Breast epithelium (tissue), 4 donors: ENCODE results near the gene ELMOD1. TPM values are rescaled to one million over a fixed set of nuclear protein-coding genes. Genes with fewer than 3 reads are reported as not detected.

ENCODE experiments used
- DNase-seq, 2 donors: peaks; one replicate each; pipeline ENCODE4 v3.0.0-alpha.2; 2019; ENCODE audit warnings: low spot score in 2 of 2
- H3K27ac ChIP-seq, 2 donors: fragments of 200-600 bp; sonication (generic) in 1 of 2; one replicate each; pipeline ENCODE4 v1.5.1; 2016 to 2019; ENCODE audit warnings: mild to moderate bottlenecking in 1 of 2
- H3K27me3 ChIP-seq, 2 donors: fragments of 200-600 bp; sonication (generic) in 1 of 2; one replicate each; pipeline versions ENCODE4 v1.5.1 to v1.6.0; 2017 to 2019; ENCODE audit warnings: control low read depth in 1 of 2, mild to moderate bottlenecking in 1 of 2
- H3K36me3 ChIP-seq: fragments of 200-600 bp; one replicate; pipeline ENCODE4 v1.5.1; 2019
- H3K4me1 ChIP-seq, 2 donors: fragments of 200-600 bp; sonication (generic); one replicate each; pipeline ENCODE4 v1.5.1; 2016 to 2019; ENCODE audit warnings: control low read depth in 1 of 2
- H3K4me3 ChIP-seq, 3 donors: fragments of 200-600 bp; sonication (generic); 1 replicate in 2 of 3; 2 replicates in 1 of 3; pipeline ENCODE4 v1.5.1; 2016 to 2019; ENCODE audit warnings: mild to moderate bottlenecking in 3 of 3, moderate library complexity in 2 of 3
- H3K9me3 ChIP-seq, 2 donors: fragments of 200-600 bp; sonication (generic) in 1 of 2; one replicate each; pipeline ENCODE4 v1.5.1; 2016 to 2019; ENCODE audit warnings: control low read depth in 1 of 2
- POLR2A ChIP-seq: fragments of 450-650 bp; IDR thresholded peaks from one replicate; pipeline ENCODE4 v1.6.1; 2016; ENCODE audit warnings: antibody characterized with exemption, mild to moderate bottlenecking, moderate library complexity
- POLR2AphosphoS5 ChIP-seq, 3 donors: sonication (generic); formaldehyde crosslinking; IDR thresholded peaks; one replicate each; pipeline ENCODE4 v1.6.1; 2017; ENCODE audit warnings: antibody characterized with exemption in 3 of 3
- intact Hi-C: fragments of 100-400 bp; cut with DNase I; formaldehyde crosslinking; loops from one replicate; pipeline ENCODE4 v1.15.1; 2023; ENCODE audit warnings: low total_unique reads
- total RNA-seq, 3 donors: library from RNA; depleted of rRNA; stranded (reverse); fragments of >200 nt; gene quantifications; one replicate each; pipeline ENCODE4 v1.1.0, GENCODE V29; 2016
- TF ChIP-seq, protein P1 (sequence below), 3 donors: fragments of 450-650 bp; IDR thresholded peaks; one replicate each; pipeline ENCODE4 v1.5.1; 2016 to 2017; ENCODE audit warnings: antibody characterized with exemption in 3 of 3, mild to moderate bottlenecking in 3 of 3, moderate library complexity in 3 of 3

Gene ELMOD1
- total RNA-seq, 3 donors from 2014 or later, result not detected

DNA sequence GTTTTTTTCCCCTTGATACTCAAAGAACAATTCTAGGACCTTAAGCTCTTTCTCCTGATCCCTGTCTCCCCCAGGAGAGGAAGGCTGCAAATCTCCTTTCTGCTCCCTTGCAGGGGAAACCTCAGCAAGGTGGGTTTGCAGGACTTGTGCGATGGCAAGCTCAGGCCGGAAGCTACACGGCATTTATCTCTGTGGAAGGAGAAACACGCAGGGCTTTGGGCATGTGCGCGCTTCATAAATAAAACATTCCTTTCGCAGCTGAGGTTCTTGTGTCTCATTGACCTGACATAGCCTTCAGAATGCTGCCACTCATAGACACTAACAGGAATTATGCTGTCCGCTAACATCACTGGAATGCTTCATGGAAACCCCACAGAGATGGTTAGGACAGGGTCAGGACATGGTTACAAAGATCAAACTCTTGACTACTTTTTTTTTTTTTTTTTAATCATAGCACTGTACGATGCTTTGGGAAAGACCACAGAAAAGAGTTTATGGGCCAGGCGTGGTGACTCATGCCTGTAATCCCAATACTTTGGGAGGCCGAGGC lies 78.3 kb downstream of the ELMOD1 start:
- no peak overlapping the region for H3K4me3 ChIP-seq
- TF ChIP-seq, protein P1, sequence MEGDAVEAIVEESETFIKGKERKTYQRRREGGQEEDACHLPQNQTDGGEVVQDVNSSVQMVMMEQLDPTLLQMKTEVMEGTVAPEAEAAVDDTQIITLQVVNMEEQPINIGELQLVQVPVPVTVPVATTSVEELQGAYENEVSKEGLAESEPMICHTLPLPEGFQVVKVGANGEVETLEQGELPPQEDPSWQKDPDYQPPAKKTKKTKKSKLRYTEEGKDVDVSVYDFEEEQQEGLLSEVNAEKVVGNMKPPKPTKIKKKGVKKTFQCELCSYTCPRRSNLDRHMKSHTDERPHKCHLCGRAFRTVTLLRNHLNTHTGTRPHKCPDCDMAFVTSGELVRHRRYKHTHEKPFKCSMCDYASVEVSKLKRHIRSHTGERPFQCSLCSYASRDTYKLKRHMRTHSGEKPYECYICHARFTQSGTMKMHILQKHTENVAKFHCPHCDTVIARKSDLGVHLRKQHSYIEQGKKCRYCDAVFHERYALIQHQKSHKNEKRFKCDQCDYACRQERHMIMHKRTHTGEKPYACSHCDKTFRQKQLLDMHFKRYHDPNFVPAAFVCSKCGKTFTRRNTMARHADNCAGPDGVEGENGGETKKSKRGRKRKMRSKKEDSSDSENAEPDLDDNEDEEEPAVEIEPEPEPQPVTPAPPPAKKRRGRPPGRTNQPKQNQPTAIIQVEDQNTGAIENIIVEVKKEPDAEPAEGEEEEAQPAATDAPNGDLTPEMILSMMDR (IDR thresholded peaks at IDR 0.05), result no peak
- TF ChIP-seq POLR2A, result no peak
- H3K36me3 ChIP-seq, result no peaks in the 10 kb centered on the region
- H3K9me3 ChIP-seq, result no peaks in the 10 kb centered on the region
- H3K27me3 ChIP-seq, result peaks cover 0 to 3% of the 10 kb centered on the region in 2 donors
- no peaks in the 10 kb centered on the region for H3K4me1 ChIP-seq
- intact Hi-C loops, result no loop called here
- no peak overlapping the region for H3K27ac ChIP-seq
- no peak for DNase-seq

DNA sequence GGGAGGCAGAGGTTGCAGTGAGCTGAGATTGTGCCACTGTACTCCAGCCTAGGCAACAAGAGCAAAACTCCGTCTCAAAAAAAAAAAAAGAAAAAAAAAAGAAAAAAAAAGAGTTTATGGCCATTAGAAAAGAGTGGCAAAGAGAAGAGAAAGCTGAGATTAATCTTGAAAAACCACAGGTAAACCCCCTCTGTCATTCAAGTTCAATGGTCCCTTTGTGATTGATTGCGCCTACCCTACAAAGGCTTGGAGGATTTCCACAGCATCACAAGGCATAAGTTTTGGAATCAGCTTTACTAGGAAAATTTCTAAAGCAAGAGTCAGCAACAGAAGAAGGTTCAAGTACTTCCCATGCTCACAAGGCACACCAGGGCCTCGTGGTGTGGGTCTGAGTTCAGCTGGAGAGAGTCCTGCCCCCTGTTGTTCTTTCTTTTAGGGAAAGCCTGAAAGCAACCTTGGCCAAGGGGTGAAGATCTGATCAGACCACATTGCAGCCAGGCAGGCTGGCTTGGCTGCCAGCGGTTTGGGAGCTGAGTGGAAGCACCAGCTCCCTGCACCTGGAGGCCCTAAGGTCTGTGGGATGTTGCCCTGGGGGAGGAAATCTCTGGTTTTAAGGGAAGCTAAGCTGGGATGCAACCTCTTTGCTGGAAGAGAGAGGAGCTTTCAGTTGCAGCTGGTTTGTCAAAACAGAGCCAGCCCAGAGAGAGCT lies 79.1 kb downstream of the ELMOD1 start:
- no peak for DNase-seq
- H3K9me3 ChIP-seq, result no peaks in the 10 kb centered on the region
- no peak for TF ChIP-seq POLR2A
- TF ChIP-seq, protein P1 (IDR thresholded peaks at IDR 0.05), result no peak
- TF ChIP-seq POLR2AphosphoS5 (IDR thresholded peaks at IDR 0.05), result no peak
- H3K36me3 ChIP-seq, result no peaks in the 10 kb centered on the region
- H3K4me3 ChIP-seq, result no peak overlapping the region
- peaks cover 0 to 3% of the 10 kb centered on the region in 2 donors for H3K27me3 ChIP-seq
- intact Hi-C loops, result loop anchor here (1.0 kb wide), 1 partner anchor 15 kb away; no protein-coding TSS in a partner anchor
- no peaks in the 10 kb centered on the region for H3K4me1 ChIP-seq
- H3K27ac ChIP-seq, result no peak overlapping the region

DNA sequence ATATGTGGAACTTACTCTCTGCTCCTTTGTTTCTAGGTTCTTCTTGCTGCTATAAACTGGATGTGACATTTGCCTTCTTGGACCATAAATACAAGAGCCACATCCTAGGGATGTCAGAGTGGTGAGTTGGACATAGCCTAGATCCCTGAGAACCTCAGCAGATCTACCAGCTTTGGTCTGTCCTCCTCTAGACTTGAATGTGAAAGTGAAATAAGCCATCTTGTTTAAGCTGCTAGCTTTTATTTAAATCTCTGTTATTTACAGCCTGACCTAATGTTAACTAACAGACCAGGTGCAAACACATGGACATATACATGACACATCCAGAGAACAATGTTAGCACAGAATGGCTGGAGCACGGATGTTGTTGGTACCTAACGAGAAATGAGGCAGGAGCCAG lies 85.0 kb downstream of the ELMOD1 start:
- Histone ChIP-seq H3K27me3 (no peaks in the 10 kb centered on the region), H3K4me1 (no peaks in the 10 kb centered on the region), H3K4me3 (no peak overlapping the region), H3K27ac (no peak overlapping the region), H3K9me3 (no peaks in the 10 kb centered on the region), H3K36me3 (no peaks in the 10 kb centered on the region)
- DNase-seq, result no peak
- TF ChIP-seq, protein P1 (IDR thresholded peaks at IDR 0.05), result no peak
- no peak for TF ChIP-seq POLR2AphosphoS5 (IDR thresholded peaks at IDR 0.05)
- TF ChIP-seq POLR2A, result no peak
- intact Hi-C loops, result no loop called here

DNA sequence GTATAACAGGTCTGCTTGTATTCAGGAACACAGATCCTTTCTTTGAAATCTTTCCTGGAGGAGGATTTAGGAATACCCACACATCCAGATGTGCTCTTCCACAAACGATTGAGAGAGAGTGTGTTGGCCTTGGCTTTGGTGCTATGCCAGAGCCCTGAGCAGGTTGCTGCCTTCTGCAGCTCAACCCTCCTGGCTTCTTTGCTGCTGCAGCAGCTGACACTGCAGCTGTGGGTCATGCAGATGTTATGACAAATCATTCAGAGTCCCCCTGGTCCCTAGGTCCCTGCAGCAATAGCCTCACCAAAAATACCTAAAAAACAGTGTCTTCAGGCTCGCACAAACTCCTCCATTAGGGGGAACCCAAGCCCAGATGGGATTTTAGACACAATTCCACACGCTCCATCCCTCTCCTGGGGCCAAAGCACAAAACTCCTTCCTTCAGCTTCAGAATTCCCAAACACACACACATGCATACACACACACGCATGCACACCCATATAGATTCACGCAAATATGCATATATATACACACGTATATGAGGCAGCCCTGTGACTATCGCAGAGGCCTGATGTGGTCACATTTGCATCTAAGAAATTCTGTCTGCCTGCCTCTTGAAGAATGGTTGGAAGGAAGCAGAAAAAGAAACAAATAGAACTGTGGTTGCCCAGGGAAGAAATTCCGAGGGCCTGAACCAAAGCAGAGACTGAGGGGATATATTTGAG lies 85.5 kb downstream of the ELMOD1 start:
- no peaks in the 10 kb centered on the region for H3K36me3 ChIP-seq
- no peak overlapping the region for H3K27ac ChIP-seq
- no peaks in the 10 kb centered on the region for H3K27me3 ChIP-seq
- H3K4me3 ChIP-seq, result no peak overlapping the region
- no peak for DNase-seq
- H3K9me3 ChIP-seq, result no peaks in the 10 kb centered on the region
- intact Hi-C loops, result no loop called here
- no peaks in the 10 kb centered on the region for H3K4me1 ChIP-seq
- TF ChIP-seq POLR2A, result no peak
- no peak for TF ChIP-seq POLR2AphosphoS5 (IDR thresholded peaks at IDR 0.05)
- TF ChIP-seq, protein P1 (IDR thresholded peaks at IDR 0.05), result no peak
